Forelimb muscle (tissue), 1 donor: ENCODE results near the gene CPA2. TPM values are rescaled to one million over a fixed set of nuclear protein-coding genes. Genes with fewer than 3 reads are reported as not detected.

Source experiments
- DNase-seq: peaks from one replicate; pipeline ENCODE4 v3.0.0-alpha.2; 2013; ENCODE audit warnings: low read depth
- polyA plus RNA-seq: library from polyadenylated mRNA; unstranded; fragments of 120-200 nt; gene quantifications from one replicate; pipeline ENCODE4 v1.2.1, GENCODE V29; 2013; ENCODE audit not compliant: insufficient read length

Gene CPA2
- polyA plus RNA-seq, 1 donor = 0.49 TPM

DNA sequence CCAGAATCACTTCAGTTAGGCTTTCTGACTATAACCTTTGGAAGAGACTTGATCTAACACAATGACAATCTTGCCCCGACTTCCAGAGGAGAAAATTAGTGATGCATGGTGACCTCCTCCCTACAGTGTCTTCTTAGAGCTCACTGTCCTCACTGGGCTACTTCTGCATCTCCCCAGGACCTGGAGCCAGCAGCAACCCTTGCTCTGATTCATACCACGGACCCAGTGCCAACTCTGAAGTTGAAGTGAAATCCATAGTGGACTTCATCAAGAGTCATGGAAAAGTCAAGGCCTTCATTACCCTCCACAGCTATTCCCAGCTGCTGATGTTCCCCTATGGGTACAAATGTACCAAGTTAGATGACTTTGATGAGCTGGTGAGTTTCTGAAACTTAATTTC, 12.6 kb downstream of the CPA2 start:
- no peak for DNase-seq

DNA sequence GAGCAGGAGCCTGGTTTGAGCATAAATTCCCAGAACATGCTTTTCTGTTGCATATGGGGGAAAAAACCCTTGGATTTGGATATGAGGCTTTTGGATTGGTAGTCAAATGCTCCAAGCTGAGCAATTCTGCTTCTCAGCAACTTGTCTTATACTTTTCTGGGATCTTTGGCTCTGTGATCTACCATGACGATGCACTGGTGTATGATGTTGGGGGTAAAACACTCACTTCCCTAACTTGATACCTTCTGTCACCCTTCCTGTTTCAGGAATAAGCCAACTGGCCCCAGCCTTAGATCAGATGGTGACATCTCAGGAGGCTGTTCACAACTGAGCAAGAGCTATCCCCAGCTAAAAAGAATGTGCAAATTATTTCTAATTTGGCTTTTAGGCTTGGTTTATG, 13.2 kb downstream of the CPA2 start:
- DNase-seq = no peak

DNA sequence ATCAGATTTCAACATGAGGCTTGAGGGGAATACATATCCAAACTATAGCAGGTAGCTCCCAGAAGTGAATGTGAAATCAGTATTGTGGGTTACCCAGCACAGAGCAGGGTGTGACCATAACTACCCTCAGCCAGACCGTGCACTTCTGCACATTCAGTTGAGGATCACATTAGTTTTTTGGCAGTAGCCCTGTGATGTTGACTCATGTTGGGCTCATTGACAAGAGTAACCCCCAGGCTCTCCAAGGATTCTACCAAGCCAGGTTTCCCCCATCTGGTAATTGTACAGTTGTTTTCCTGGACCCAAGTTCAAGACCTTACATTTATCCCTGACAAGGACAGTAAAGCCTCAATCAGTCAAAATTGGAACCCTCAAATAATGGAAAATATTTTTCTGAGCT, 14.6 kb downstream of the CPA2 start:
- DNase-seq = peak; percentile 91

DNA sequence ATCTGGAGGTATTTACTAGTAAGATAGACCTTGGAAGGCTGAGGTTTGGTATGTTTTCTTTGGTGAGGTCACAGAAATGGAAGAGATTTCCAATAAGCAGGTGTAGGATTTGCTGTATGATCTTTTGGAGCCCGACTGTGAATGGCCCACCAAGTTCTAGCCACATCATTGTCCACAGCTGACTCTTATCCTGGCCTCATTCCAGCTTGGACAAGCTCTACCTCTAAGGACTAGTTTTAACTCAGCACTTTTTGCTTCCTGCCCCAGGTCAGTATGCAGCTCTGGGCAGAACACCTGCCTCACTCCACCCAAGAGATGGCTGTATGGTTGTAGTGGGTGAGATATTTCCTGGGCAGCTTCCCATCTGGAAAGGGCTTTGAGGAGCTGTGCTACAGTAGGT, 20.2 kb downstream of the CPA2 start:
- no peak for DNase-seq

DNA sequence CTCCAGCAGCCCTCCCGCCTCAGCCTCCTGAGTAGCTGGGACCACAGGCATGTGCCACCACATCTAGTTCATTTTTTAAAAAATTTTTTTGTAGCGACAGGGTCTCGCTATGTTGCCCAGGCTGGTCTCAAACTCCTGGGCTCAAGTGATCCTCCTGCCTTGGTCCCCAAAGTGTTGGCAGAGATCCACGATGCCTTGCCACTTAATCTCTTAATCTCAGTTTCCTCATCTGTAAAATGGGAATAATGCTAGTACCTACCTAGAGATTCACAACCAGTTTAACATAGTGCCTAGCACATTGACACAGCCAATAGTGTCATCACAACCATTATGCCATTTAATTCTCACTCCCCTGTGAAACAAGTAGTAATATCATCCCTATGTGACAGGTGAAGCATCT, 21.5 kb downstream of the CPA2 start:
- DNase-seq = no peak

DNA sequence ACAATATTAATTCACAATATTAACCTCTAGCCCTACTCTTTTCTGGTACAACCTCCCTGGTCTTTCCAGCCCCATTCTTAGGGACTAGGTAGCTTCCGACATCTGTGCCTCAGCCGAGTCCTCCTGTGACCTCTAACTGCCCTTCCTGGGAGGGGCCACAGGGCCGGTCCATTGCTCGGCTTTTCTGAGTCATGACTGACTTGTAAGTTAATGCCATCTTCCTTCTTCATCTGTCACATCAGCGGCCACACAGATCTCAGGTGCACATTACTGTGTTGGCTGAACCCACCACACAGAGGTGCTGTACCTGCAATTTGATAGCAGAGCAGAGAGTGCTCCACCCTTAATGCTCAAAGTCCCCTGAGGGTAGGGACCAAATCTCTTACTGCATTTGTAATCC, 22.2 kb downstream of the CPA2 start:
- no peak for DNase-seq

DNA sequence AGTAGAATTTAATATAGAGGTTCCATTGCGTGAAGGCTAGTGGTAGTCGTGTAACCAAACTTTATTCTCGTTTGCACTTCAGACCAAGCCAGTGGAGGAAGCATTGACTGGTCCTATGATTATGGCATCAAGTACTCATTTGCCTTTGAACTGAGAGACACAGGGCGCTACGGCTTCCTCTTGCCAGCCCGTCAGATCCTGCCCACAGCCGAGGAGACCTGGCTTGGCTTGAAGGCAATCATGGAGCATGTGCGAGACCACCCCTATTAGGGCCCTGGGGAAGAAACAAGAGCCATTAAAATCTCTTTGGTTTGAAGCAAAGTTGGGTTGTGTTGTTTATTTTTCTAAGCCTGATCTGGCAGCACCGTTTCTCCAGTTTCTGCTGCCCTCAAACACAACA, 22.8 kb downstream of the CPA2 start:
- no peak for DNase-seq

DNA sequence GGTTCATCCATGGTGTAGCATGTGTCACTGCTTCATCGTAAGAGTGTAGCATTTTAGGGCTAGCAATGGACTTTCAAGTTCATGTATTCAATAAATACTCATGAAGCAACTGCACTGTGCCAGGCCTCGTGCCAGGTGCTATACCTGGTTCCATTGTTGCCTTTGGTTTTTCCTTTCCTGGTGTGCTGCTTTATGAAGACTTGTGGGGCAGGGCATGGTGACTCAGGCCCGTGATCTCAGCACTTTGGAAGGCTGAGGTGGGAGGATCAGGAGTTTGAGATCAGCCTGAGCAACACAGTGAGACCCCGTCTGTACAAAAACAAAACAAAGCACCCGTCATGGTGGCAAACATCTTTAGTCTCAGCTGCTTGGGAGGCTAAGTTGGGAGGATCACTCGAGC, 24.1 kb downstream of the CPA2 start:
- DNase-seq = no peak

DNA sequence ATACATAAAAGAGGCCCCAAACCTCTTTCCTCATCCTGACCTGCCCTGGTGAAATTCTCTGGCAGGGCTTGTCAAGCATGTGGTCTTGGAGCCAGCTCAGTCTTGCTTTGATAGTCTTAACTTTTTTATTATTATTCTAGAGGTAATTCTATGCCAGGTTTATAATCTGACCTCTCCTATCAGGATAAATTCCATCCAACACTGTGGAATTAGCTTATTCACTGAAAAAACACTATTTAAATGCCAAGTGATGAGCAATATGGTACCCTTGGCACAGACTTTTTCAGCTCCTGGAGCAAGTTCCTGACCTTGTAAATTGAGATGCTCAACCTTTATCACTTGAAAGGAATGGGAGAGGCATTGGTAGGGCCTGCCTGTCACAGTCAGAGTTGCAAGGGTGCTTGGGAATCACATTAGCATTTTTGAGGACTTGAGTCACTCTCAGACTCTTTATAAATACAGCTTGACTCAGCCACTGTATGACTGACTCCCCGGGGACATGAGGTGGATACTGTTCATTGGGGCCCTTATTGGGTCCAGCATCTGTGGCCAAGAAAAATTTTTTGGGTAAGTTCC, 26.1 kb downstream of the CPA2 start, which contains the start of gene CPA4:
Gene CPA4 (plus strand): TSS at position 480 of the 576 bp plus-strand sequence. CDS start 20 bp downstream, at position 500.
- DNase-seq = no peak

DNA sequence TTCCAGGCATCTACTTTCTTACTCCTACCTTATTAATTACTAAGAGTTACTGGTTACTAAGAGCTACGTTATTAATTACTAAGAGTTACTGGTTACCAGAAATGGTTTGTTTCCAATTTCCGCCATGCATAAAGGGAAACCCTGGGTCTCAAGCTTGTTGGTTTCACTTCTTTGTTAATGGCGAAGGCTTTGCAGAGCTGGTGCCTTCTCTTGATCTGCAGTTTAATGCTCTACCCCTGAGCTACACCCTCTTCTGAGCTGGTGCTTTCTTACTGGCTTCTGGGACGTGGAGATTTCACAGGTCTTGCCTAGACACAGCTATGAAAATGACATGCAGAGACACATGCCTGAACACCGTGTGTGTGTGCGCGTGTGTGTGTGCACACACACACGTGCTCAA, 26.9 kb downstream of the CPA2 start:
- no peak for DNase-seq

DNA sequence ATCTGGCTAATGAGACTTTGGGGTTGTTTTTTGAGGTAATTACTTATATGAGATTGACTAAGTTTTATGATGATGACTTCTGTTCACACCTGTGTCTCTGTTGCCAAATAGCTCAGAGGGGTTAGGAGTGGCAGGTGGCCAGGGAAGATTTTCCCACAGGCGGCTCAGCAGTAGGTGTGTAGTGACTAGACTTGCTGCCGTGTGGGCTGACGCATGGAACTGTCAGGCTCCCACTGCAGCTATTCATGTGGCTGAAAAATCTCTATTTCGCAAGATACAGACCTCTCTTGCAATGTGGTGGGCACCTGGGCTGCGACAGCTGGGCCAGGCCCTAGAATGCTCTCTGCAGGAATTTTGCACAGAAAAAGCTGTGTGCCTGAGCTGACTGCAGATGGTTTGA, 27.7 kb downstream of the CPA2 start:
- DNase-seq = no peak

DNA sequence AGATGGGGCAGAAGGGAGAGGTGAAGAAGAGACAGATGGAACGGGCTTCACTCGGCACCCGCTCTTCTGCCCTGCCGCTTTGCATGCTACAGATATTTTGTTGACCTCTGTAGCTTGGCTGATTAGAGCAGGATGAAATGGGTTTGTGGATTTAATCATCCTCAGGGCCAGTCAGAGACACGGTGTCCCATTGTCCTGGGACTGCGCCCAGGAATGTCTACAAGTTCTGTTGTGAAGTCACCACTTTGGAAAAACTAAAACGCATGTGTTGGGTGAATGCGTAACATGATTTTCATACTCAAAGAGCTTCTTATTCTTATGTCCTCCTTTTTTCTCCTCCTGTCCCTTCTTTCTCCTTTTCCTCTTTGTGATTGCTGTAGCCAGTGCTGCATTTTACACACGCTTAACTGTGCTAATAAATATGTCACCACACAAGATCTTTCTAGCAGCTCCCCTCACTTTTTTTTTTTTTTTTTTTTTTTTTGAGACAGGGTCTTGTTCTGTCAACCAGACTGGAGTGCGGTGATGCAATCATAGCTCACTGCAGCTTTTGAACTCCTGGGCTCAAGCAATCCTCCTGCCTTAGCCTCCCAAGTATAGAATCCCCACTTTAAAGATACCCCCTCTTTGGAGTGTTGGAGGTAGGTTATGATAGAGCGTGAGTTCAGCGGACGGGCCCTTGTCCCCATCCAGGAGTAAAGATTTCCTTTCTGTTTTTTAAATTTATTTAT, 29.7 kb downstream of the CPA2 start:
- DNase-seq = no peak

DNA sequence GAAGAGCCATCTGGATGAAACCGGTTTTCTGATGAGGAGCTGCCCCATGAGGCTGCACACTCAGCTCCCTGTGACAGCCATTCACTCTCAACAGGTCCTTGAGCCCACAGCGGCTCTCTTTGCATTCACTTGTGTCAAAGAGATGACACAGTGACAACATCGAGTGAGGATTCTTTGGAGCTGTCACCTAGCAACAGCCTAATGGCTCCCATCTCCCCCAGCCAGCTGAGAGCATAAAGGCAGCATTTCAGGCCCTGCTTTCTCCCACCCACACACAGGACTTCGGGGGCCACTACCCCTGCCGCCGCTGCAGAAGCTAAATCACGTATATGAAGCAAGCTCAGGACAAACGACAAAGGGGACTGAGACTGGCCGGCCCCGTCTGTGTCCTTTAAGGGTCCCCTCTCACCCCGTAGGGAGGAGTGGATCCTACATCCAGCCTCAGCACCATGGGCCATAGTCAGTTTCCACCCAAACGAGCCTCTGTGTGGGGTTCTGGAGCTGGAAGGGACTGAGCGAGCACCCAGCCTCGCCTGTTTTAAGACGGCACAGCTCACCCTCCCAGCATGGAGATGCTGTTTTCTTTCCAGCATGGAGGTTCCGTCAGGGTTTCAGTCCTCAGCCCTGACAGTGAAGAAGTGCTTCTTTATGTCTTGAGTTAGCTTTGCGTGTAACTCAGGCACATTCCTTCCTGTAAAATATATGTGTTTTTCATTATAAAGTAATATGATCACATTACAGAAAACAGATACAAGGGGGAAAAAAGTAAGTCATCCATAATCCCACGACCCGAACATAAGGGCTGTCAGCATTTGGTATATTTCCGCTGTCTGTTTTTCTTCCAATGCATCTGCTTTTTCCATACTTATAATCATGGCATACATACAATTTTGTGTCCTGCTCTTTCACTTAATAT, 31.2 kb downstream of the CPA2 start:
- peak; percentile 87 for DNase-seq

DNA sequence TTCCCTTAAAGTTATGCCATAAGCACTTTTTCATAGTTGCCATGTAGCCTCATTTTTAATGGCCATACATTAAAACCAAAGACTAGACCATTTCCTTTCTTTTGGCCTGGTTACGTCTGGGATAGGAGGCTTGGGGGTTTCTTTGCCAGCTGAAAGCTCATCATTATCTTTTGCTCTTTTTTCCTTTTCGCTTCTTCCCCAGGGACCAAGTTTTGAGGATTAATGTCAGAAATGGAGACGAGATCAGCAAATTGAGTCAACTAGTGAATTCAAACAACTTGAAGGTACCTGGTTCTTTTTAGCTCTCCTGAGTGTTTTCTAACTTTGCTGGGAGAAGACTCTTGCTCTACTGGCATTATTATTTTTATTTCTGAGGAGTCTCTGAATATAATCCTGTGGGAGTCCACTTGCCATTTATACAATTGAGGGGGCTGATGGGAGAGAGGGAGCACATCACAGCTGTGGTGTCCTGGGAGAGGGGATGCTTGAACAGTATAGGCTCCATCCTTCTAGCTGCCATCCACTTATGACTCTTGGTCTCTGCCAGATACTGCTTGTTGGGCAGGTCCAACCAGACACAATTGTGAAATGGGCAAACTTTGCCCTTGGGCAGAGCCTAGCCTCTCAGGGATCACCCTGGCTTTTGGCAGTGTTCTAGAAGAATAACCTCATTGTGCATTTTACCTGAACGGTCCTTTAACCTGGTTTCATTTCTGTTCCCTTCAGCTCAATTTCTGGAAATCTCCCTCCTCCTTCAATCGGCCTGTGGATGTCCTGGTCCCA, 32.1 kb downstream of the CPA2 start:
- DNase-seq = no peak

DNA sequence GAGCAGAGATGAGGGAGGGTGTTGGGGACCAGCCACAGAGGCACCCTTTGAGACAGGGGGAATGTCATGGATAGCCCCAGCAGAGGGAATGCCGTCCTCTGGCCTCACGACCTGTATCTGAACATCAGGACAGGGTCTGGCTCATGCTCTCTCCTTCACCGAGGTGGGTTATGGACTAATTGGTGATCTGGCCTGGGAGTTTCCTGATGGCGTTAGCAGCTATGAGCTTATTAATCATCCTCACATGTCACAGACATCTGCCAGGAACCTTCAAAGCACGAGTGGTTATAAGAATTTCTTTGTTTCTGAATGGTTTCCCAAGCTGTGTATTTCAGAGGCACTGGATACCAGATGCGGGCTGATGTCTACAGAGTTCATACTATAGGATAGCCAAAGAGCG, 33.2 kb downstream of the CPA2 start:
- no peak for DNase-seq

DNA sequence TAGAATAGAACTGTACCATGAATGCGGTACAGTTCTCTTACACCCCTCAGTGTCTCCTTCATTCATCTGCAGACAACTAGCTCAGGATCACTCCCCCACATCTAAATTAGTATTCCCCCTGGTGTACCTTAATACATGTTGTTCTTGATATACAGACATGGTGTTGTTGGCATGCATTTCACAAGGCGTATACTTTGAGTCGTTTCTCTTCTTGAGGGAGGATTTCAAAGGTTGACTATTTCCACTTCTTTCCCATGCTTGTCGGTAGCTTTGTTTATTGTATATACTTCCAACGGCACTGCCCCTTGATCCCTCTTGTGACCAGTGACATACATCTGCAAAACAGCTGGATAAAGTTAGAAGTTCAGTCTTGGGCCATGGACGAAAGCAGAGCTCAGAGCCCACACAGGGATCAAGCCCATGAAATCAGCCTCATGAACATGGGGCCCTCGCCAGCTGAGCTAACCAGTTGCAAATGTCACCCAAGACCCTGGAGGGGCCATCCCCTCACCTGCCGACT, 34.9 kb downstream of the CPA2 start:
- DNase-seq = no peak

DNA sequence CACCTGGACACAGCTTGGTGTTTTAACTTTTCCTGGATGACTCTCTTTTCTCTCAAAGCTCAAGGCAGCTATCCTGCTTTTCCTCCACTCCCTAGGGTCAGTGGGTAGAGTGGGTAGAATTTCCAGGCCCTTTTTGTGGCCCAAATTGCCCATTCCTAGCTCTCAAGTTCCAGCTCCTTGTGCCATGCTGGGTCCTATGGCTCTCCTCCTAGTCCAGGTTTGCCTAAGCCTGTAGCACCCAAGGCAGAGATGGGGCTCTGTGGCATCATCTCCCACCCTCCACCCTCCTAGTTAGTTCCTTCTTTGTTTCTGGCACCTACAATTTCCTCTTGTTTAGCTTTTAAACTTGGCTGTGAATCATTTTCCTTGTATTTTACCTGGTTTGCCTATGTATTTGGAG, 36.0 kb downstream of the CPA2 start:
- no peak for DNase-seq

DNA sequence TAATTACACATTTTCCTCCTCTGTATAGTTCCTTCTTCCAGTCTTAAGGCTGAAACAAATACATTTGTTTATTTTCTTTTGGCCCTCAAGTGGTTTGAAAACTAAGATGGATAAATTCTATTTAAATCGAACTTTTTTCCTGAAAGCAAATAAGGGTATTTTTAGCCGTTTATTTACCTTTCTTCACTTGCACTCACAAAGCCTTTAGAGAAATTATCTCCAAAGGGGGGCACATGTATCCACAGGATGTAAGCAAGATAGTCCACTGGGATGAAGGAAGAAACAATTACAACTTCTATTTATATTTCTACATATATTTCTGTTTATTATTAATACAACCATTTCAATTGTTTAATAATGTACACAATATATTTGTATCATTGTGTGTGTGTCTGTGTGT, 36.5 kb downstream of the CPA2 start:
- DNase-seq = no peak

DNA sequence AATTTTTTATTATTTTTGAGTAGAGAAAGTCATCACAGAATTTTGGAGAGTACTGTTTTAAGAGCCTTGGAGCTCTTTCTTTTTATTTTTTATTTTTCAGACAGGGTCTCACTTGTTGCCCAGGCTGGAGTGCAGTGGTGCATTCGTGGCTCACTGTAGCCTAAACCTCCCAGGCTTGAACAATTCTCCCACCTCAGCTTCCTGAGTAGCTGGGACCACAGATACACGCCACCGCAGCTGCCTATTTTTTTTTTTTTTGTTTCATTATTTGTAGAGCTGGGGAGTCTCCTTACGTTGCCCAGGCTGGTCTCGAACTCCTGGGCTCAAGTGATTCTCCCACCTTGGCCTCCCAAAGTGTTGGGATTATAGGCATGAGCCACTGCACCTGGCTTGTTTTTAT, 36.9 kb downstream of the CPA2 start:
- DNase-seq = no peak

DNA sequence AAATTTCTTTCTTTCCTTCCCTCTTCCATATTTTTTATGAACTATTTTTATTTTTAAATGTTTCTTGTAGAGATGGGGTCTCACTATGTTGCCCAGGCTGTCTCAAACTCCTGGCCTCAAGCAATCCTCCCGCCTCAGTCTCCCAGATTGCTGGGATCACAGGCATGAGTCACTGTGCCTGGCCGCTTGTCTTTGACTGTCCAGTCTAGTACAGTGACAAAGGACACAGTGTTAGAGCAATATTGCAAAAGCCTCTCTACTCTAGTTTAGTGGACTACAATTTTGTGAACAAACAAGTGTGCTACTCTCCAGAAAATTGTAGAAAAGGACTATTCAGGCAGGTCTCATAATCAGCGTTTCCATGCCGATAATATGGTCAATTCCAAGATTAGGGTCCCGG, 37.3 kb downstream of the CPA2 start:
- no peak for DNase-seq

DNA sequence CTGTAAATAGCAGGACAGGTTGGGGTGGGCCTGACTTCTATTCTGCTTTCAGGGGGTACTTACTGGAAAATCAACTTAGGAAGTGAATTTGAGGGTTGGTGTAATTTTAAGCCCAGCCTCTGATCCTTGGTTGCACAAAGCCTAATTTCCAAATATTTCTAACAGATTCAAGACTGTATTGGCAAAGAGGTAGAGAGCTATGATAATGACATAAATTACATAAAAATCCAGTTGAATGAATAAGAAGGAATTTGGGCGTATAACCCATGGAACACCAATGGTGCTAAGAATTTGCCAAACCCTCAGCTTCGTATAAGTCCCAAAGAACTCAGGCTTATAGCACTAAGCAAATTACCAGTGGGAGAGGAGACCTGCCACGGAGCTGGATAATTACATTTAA, 38.2 kb downstream of the CPA2 start:
- no peak for DNase-seq
